ENCODE data around the gene KCNH8.

GRCh38 chr3:19199131-19199530 lies 50.8 kb downstream of the KCNH8 start:
- TF ChIP-seq RAD21 (IDR thresholded peaks at IDR 0.05; ENCODE audit: insufficient read depth, low read depth, low read length) (no peak), USF2 (IDR thresholded peaks at IDR 0.05; ENCODE audit: borderline replicate concordance, low read depth, low read length) (no peak), EP300 (IDR thresholded peaks at IDR 0.05; ENCODE audit: borderline replicate concordance in 1 of 2, control insufficient read depth in 1 of 2, low read depth in 2 of 2, low read length in 2 of 2) (no peak), CEBPB (IDR thresholded peaks at IDR 0.05; ENCODE audit: borderline replicate concordance in 1 of 2, low read depth in 2 of 2, low read length in 2 of 2) (no peak), CTCF (IDR thresholded peaks at IDR 0.05 in 2 of 3, conservative IDR thresholded peaks at IDR 0.05 in 1 of 3; ENCODE audit: control insufficient read depth in 2 of 3, extremely low read depth in 1 of 3, insufficient read depth in 1 of 3, low read depth in 3 of 3, low read length in 3 of 3) (no peak), E2F4 (IDR thresholded peaks at IDR 0.05; ENCODE audit: low read depth, low read length) (no peak), REST (IDR thresholded peaks at IDR 0.05; ENCODE audit: low read depth, low read length) (no peak), EZH2 (IDR thresholded peaks at IDR 0.05; ENCODE audit: borderline replicate concordance, control insufficient read depth, low read depth, low read length) (no peak), PRDM15 (CRISPR knock-in tag; IDR thresholded peaks at IDR 0.05) (no peak), ZNF274 (IDR thresholded peaks at IDR 0.05; ENCODE audit: insufficient read depth, insufficient read length) (no peak), SMAD1 (IDR thresholded peaks at IDR 0.05; ENCODE audit: low read depth, partially characterized antibody) (no peak), HCFC1 (IDR thresholded peaks at IDR 0.05; ENCODE audit: low read length) (no peak)
